CD4-positive, alpha-beta T cell (primary cell): ENCODE measurements around the gene NRM. TPM values are rescaled to one million over a fixed set of nuclear protein-coding genes. Genes with fewer than 3 reads are reported as not detected.

Source experiments
- ATAC-seq: fragments of 200-7000 bp; cut with Tn5 transposase; one replicate; pipeline ENCODE4 v1.10.0; 2022; ENCODE audit warnings: mild to moderate bottlenecking; ENCODE audit not compliant: poor library complexity
- CTCF ChIA-PET: fragments of 350-600 bp; sonication (Branson Sonifier 250); formaldehyde crosslinking; loops from one replicate; lab custom pipeline; 2021; ENCODE audit warnings: antibody characterized with exemption, inconsistent platforms; lab: Charles Lee
- POLR2A ChIA-PET: fragments of 350-600 bp; sonication (Branson Sonifier 250); formaldehyde crosslinking; loops from one replicate; lab custom pipeline; 2021; ENCODE audit warnings: antibody characterized with exemption, inconsistent platforms; lab: Charles Lee
- DNase-seq, 14 experiments: peaks; one replicate each; pipeline ENCODE4 v3.0.0-alpha.2; 2013 to 2020; ENCODE audit warnings: mixed read lengths in 2 of 14
- H3K27ac ChIP-seq, 2 donors: one replicate each; pipeline versions ENCODE4 v1.5.1 to v1.7.0; 2013; ENCODE audit warnings: low read length in 2 of 2, low read depth in 1 of 2, mild to moderate bottlenecking in 1 of 2
- H3K27me3 ChIP-seq, 2 experiments: 1 replicate in 1 of 2; 2 replicates in 1 of 2; pipeline versions ENCODE4 v1.6.1 to v1.7.0; 2013; ENCODE audit warnings: low read length in 2 of 2, control low read depth in 1 of 2, mild to moderate bottlenecking in 1 of 2, moderate library complexity in 1 of 2; ENCODE audit not compliant: insufficient read depth in 2 of 2, control insufficient read depth in 1 of 2
- H3K36me3 ChIP-seq: one replicate; pipeline ENCODE4 v1.6.1; 2013; ENCODE audit warnings: low read length, control low read depth; ENCODE audit not compliant: insufficient read depth
- H3K4me1 ChIP-seq: one replicate; pipeline ENCODE4 v1.6.1; 2013; ENCODE audit warnings: low read length, control low read depth; ENCODE audit not compliant: insufficient read depth
- H3K4me3 ChIP-seq: one replicate; pipeline ENCODE4 v1.5.1; 2013; ENCODE audit warnings: mild to moderate bottlenecking, low read length, moderate library complexity
- H3K9me3 ChIP-seq, 2 experiments: 1 replicate in 1 of 2; 2 replicates in 1 of 2; pipeline versions ENCODE4 v1.6.1 to v1.7.0; 2013; ENCODE audit warnings: low read length in 2 of 2, mild to moderate bottlenecking in 2 of 2, control low read depth in 1 of 2, moderate library complexity in 1 of 2; ENCODE audit not compliant: control insufficient read depth in 1 of 2, insufficient read depth in 1 of 2
- H3K27ac Mint-ChIP-seq: one replicate; pipeline ENCODE4 v1.8.0; 2020; ENCODE audit warnings: mixed read lengths
- H3K27me3 Mint-ChIP-seq: one replicate; pipeline ENCODE4 v1.8.0; 2021; ENCODE audit warnings: mixed read lengths
- H3K36me3 Mint-ChIP-seq: one replicate; pipeline ENCODE4 v1.8.0; 2021; ENCODE audit warnings: low read depth, mixed read lengths
- H3K4me1 Mint-ChIP-seq: one replicate; pipeline ENCODE4 v1.8.0; 2021; ENCODE audit warnings: low read depth, mixed read lengths
- H3K4me3 Mint-ChIP-seq: one replicate; pipeline ENCODE4 v1.8.0; 2020; ENCODE audit warnings: mild to moderate bottlenecking, mixed read lengths
- H3K9me3 Mint-ChIP-seq: one replicate; pipeline ENCODE4 v1.8.0; 2020; ENCODE audit warnings: mixed read lengths
- CTCF ChIP-seq: fragments of 200-600 bp; IDR thresholded peaks from one replicate; pipeline ENCODE4 v1.8.0; 2022; ENCODE audit warnings: antibody characterized with exemption, mild to moderate bottlenecking
- intact Hi-C, 2 experiments: fragments of 100-400 bp; cut with DNase I in 1 of 2; cut with micrococcal nuclease in 1 of 2; formaldehyde crosslinking; loops; one replicate each; pipeline versions ENCODE4 v1.15.1 to v1.9.0; 2023 to 2025; cut with DNase I, micrococcal nuclease
- total RNA-seq, 174 experiments: library from RNA in 2 of 174; stranded (reverse) in 2 of 174; gene quantifications; one replicate each; pipeline ENCODE4 v1.2.3 and lab custom pipeline; 2021 to 2026

The NRM gene
- total RNA-seq, 2 experiments from 2014 or later = 3.8 to 4.4 TPM

GRCh38 chr6:30682143-30683117, 8.4 kb downstream of the NRM start:
- H3K9me3 Mint-ChIP-seq = no peaks in the 10 kb centered on the region
- peak overlapping the region; percentile 94 for H3K27ac Mint-ChIP-seq
- H3K4me3 Mint-ChIP-seq = peak overlapping the region; percentile 98
- intact Hi-C loops = loop anchor here in 1 of 2 experiments (1.0 to 5.0 kb wide), 2 partner anchors 39 to 405 kb away; no protein-coding TSS in a partner anchor
- TF ChIP-seq CTCF = no peak
- CTCF ChIA-PET = interaction anchor here (0.7 to 15.4 kb wide), 5 partner anchors 41 to 202 kb away, joined by 3 to 526 read pairs (median 3); partner anchors contain the start of genes DDR1, MDC1 and TUBB
- peak overlapping the region; percentile 99 for H3K4me3 ChIP-seq
- ATAC-seq (peak; percentile 66), DNase-seq (peak; percentile 72 to 95 (median 87))
- peak overlapping the region; percentile 71 to 98 for H3K27ac ChIP-seq
- peaks cover 36% of the 10 kb centered on the region for H3K36me3 ChIP-seq
- no peaks in the 10 kb centered on the region for H3K9me3 ChIP-seq
- no peaks in the 10 kb centered on the region for H3K27me3 Mint-ChIP-seq
- no peaks in the 10 kb centered on the region for H3K27me3 ChIP-seq
- H3K36me3 Mint-ChIP-seq = peaks cover 78% of the 10 kb centered on the region
- H3K4me1 ChIP-seq = peaks cover 50% of the 10 kb centered on the region
- peaks cover 48% of the 10 kb centered on the region for H3K4me1 Mint-ChIP-seq
- POLR2A ChIA-PET = interaction anchor here (0.6 to 8.1 kb wide), 13 partner anchors 22 to 626 kb away, joined by 3 to 381 read pairs (median 3); partner anchors contain the start of genes ABCF1, MDC1, MRPS18B and PPP1R10

GRCh38 chr6:30681766-30682142, 9.0 kb downstream of the NRM start:
- Mint-ChIP-seq H3K27ac (peak overlapping the region; percentile 94), H3K4me1 (peaks cover 47% of the 10 kb centered on the region), H3K36me3 (peaks cover 84% of the 10 kb centered on the region), H3K4me3 (peak overlapping the region; percentile 98), H3K9me3 (no peaks in the 10 kb centered on the region), H3K27me3 (no peaks in the 10 kb centered on the region)
- intact Hi-C loops = loop anchor here in 1 of 2 experiments (1.0 to 5.0 kb wide), 2 partner anchors 40 to 406 kb away; no protein-coding TSS in a partner anchor
- ATAC-seq (no peak), DNase-seq (peak in 2 of 14 experiments; percentile 16 to 30)
- Histone ChIP-seq H3K36me3 (peaks cover 43% of the 10 kb centered on the region), H3K4me3 (peak overlapping the region; percentile 99), H3K27ac (peak overlapping the region; percentile 71 to 98), H3K9me3 (no peaks in the 10 kb centered on the region), H3K27me3 (no peaks in the 10 kb centered on the region), H3K4me1 (peaks cover 49% of the 10 kb centered on the region)
- CTCF ChIA-PET = interaction anchor here (0.6 to 15.4 kb wide), 7 partner anchors 9 to 202 kb away, joined by 3 to 526 read pairs (median 4); partner anchors contain the start of genes ATAT1, DDR1, DHX16 and MDC1
- POLR2A ChIA-PET = interaction anchor here (0.6 to 8.1 kb wide), 12 partner anchors 9 to 626 kb away, joined by 3 to 381 read pairs (median 4); partner anchors contain the start of genes MDC1, MRPS18B, NRM and PPP1R10
- TF ChIP-seq CTCF = no peak
